HG02642 (cell line): ENCODE results near the gene GFOD2.

Experiments
- ATAC-seq: cut with Tn5 transposase; IDR thresholded peaks from one replicate; pipeline ENCODE4 v1.9.1; 2021; ENCODE audit warnings: mild to moderate bottlenecking; ENCODE audit not compliant: unreplicated experiment, poor library complexity

Gene GFOD2

GRCh38 chr16:67673712-67674580, 45.2 kb downstream of the GFOD2 start:
- no peak for ATAC-seq

DNA sequence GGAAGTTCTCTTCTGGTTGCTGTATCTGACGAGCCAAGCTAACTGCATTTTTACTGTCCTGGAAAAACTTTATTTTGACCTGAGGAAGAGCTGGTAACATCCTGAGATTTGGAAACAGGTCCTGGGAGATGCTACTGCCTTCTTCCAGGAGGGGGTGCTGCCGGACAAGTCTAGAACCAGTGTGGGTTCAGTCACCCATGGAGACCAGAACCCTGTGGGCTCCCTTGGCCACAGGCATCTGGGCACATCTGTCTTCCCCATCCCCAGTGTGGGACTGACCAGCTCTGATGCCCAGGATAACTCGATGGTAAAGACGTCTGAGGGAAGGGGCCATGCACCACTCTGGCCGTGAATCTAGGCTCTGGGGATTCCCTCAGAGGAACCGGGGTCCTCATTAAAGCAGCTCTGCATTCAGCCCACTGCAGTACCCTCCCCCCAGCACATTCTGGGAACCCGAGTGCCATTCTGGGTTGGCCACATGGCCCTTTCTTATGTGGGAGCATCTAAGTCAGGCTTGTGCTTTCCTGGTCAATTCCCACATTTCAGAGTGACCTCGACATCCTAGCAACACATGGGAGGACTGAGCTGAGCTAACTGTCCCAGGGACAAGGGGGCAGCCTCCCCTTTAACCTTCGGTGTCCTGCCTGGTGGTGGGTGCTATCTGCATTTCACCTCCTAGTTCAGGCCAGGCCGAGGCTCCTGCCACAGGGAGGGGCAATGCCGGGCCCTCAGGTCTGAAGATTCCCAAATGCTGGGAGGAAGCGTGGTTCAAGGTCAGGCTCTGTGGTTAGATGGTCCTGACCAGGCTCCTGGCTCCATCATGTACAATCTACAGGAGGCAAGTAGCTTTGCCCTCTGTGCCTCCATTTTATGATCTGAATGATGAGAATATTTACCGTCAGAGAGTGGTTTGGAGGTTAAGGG, 46.1 kb downstream of the GFOD2 start:
- ATAC-seq: no peak

GRCh38 chr16:67672306-67672705, 46.8 kb downstream of the GFOD2 start:
- no peak for ATAC-seq

GRCh38 chr16:67669499-67670101, 49.5 kb downstream of the GFOD2 start:
- ATAC-seq: no peak

GRCh38 chr16:67668495-67669157, 50.5 kb downstream of the GFOD2 start:
- ATAC-seq: no peak

DNA sequence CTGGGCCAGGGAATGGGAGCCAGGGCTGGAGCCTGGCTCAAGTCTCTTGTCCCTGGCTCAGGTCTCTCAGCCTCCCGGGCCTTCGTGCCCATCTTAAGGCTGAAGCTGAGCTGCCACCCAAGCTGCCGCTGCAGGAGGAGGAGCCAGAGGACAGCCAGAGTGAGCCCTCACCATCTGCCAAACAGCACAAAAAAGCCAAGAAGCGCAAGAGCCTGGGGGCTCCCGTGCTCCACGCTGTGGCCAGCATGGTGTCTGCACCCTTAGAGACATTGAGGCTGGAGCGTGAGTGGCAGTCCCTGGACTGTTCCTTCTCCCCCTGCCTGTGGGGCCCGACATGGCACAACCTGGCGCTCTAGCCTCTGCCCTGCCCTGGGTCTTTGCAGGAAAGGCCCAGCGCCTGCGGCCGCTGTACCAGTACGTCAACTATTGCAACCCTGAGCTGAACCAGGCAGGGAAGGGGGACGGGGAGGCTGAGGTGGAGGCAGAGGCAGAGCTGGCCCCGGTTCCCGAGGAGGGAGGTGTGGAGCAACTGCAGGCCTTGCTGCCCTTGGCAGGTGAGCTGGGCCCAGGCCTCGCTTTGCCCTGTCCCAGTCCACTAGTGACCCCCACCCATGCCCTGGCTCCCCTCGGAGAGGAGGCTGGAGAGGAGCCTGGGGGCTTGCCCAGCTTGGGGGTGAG, 51.2 kb downstream of the GFOD2 start:
- peak; percentile 73 for ATAC-seq

DNA sequence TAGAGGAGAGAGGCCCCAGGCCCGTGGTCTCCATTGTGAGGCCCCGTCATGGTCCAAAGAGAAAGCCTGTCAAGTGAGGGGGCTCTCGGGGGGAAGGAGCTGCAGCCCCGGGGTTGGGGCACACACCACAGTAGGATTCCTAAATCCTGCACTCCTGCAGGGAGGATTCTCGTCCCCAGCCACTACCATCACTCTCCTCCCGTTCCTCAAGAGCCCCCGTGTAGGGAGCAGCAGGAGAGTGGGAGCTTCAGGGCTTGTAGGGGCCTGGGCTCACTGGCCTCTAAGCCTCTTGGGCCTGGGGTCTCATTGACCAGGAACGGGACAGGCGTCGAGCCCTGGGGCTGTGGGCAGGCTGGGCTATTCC, 51.7 kb downstream of the GFOD2 start:
- peak; percentile 2 for ATAC-seq

DNA sequence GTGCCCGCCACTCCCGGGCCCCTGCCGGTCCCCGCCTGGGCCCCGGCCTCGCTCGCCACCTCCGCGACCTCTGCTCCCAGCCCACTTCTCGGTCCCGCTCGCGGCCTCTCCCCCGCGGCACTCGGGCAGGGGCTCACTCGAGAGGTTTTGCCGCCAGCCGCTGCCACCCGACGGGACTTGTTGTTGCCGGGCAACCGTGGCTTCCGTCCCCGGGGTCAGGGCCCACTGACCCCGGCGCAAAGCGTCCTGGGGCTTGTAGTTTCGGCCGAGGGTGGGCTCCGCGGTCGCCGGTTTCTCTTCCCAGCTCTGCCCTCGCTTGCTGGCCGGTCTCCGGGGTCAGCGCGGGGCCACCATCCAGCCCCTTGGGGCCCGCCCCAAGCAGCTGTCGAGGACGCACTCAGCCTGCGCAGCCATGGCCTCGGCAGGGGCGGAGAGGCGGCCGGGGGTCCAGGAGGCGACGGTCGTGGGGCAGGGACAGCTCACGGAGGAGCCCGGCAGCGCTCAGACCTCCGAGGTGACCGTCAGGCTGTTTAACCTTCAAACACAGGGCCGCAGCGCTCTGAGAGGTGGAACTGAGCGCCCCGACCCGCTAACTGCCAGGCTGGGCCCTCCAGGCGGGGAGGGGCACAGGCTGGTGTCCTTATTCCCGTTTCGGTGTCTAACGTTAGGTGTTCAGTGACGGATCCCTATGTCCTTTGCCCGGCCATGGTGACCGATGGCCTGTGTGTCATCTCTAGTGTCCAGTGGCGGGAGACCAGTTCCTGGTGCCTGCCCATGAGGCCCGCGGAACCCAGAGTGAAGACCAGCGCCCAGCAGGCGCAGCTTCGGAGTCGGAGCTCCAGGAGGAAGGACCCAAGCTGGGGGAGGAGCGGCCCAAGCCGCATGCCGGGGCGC, 52.3 kb downstream of the GFOD2 start, which contains the start of the genes C16orf86 and ENKD1:
Gene C16orf86, plus strand, starts transcription at position 256 of the 894 bp plus-strand sequence. Its CDS starts 157 bp downstream, at position 413.
Gene ENKD1, minus strand, starts transcription at position 192 of the 894 bp plus-strand sequence. CDS start 308 bp downstream, outside the sequence.
- peak; percentile 51 for ATAC-seq

GRCh38 chr16:67666032-67666551, 53.0 kb downstream of the GFOD2 start:
- ATAC-seq: no peak

DNA sequence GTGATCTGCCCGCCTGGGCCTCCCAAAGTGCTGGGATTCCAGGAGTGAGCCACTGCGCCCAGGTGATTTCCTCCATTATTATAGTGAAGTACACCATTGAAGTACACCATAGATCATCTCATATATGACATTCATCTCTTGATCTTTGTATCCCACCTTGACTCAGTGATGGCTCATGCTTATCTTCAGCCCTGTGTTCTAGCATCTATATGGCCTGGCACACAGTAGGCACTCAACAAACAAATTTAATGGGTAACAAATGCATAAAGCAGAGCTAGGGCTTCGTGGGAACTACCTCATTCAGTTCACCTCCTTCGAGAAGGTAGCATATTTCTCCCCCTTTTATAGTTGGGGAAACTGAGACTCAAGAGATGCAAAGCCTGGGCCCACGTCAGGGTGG, 53.5 kb downstream of the GFOD2 start:
- ATAC-seq: no peak

- ATAC-seq: no peak
Observed at GRCh38 chr16:67664871-67665270, 54.2 kb downstream of the GFOD2 start.

DNA sequence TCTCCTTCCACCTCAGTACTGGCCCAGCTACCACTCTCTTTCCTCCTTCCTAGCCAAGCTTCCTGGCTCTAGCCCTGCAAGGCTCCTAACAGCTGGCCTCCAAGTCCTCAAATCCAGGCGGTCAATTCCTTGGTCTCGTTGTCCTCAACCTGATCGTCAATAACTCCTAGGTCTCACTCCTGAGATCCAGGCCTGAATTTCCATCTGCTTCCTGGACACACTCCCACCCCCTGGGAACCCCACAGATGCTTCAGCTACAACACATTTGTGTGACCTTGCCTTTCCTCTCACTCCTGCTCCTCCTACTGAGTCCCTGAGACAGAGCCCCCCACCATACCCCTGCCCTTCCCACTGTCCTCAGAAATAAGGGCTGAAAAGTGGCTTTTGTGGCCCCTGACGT, 54.9 kb downstream of the GFOD2 start:
- ATAC-seq: no peak

DNA sequence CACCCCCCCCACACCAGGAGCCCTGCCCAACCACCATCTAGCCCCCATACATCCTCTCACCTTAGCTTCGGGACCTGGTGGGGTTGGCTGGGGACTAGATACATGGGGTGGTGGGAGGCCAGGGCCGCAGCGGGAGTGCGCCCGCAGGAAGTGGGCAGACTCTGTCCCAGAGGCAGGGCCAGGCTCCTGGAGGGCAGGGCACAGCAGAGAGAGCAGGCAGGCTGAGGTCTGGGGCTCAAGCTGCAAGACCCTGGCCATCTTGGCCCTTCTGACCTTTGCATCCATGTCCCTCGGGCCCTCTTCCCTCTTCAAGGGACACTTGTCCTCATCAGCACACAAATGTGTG, 55.3 kb downstream of the GFOD2 start:
- no peak for ATAC-seq

GRCh38 chr16:67663151-67663876, 55.8 kb downstream of the GFOD2 start:
- ATAC-seq: no peak

DNA sequence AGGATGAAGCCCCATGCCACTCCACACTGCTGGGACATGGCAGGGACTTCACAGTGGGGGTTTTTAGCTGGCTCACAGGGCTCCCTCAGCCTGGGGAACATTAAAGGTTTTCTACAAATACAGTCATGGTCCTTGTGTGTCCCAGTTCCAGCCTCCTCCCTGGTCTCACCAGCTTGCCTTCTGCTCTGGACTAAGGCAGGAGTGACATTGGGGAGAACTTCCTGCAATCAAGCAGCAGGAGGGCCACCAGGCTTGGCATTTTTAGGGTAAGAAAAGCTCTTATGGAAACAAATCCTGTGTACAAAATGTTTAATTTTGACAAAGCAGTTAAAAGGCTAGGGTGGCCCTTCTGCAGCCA, 56.5 kb downstream of the GFOD2 start:
- no peak for ATAC-seq

- no peak for ATAC-seq
Observed at GRCh38 chr16:67661886-67662652, 57.0 kb downstream of the GFOD2 start.

- ATAC-seq: no peak
Observed at GRCh38 chr16:67661101-67661761, 57.9 kb downstream of the GFOD2 start.
